ENCODE measurements around the gene SLC2A4RG. TPM values are rescaled to one million over a fixed set of nuclear protein-coding genes. Genes with fewer than 3 reads are reported as not detected.
"Not testable (repeated sequence)": the region's sequence is repeated elsewhere in the genome, so short reads cannot be mapped to it uniquely, and the experiment has no call there.

Gene SLC2A4RG
- polyA plus RNA-seq, 1 experiment = 52.0 TPM

- Histone ChIP-seq H3K36me3 (ENCODE audit: control insufficient read depth, insufficient read depth, low read length) (no peaks in the 10 kb centered on the region), H3K27me3 (ENCODE audit: control insufficient read depth, insufficient read depth, low read length) (no peaks in the 10 kb centered on the region), H3K4me3 (ENCODE audit: low read depth, low read length) (no peak overlapping the region)
- ChIA-PET POLR2A (no interaction called here), CTCF (interaction anchor here (0.6 to 5.2 kb wide), 8 partner anchors 11 to 347 kb away, joined by 3 to 71 read pairs (median 6); partner anchors contain the start of gene TPD52L2)
- no peak for TF ChIP-seq CTCF (IDR thresholded peaks at IDR 0.05; ENCODE audit: insufficient read depth, low read depth, low read length)
- DNase-seq (ENCODE audit: low read depth) = no peak
Measured at GRCh38 chr20:63773571-63774241, 34.1 kb downstream of the SLC2A4RG start.

- TF ChIP-seq CTCF (IDR thresholded peaks at IDR 0.05; ENCODE audit: insufficient read depth, low read depth, low read length) = no peak
- H3K4me3 ChIP-seq (ENCODE audit: low read depth, low read length) = no peak overlapping the region
- DNase-seq (ENCODE audit: low read depth) = no peak
- H3K36me3 ChIP-seq (ENCODE audit: control insufficient read depth, insufficient read depth, low read length) = no peaks in the 10 kb centered on the region
- no peaks in the 10 kb centered on the region for H3K27me3 ChIP-seq (ENCODE audit: control insufficient read depth, insufficient read depth, low read length)
- ChIA-PET POLR2A (no interaction called here), CTCF (interaction anchor here (0.6 to 5.2 kb wide), 16 partner anchors 8 to 201 kb away, joined by 3 to 71 read pairs (median 4); partner anchors contain the start of gene TPD52L2)
Measured at GRCh38 chr20:63774306-63774705, 34.7 kb downstream of the SLC2A4RG start.

GRCh38 chr20:63775096-63775978 lies 35.8 kb downstream of the SLC2A4RG start:
- peak overlapping the region; percentile 28 for H3K4me3 ChIP-seq (ENCODE audit: low read depth, low read length)
- POLR2A ChIA-PET = no interaction called here

GRCh38 chr20:63776875-63777274 lies 37.3 kb downstream of the SLC2A4RG start:
- DNase-seq (ENCODE audit: low read depth); POLR2A ChIA-PET; H3K36me3 ChIP-seq (ENCODE audit: control insufficient read depth, insufficient read depth, low read length); H3K4me3 ChIP-seq (ENCODE audit: low read depth, low read length); H3K27me3 ChIP-seq (ENCODE audit: control insufficient read depth, insufficient read depth, low read length): not testable (repeated sequence)
- CTCF ChIA-PET = interaction anchor here (2.5 to 5.2 kb wide), 2 partner anchors 8 to 15 kb away, joined by 8 to 71 read pairs; no protein-coding TSS in a partner anchor

More at GRCh38 chr20:63775096-63775978, 35.8 kb downstream of the SLC2A4RG start:
- no peaks in the 10 kb centered on the region for H3K36me3 ChIP-seq (ENCODE audit: control insufficient read depth, insufficient read depth, low read length)
- TF ChIP-seq CTCF (IDR thresholded peaks at IDR 0.05; ENCODE audit: insufficient read depth, low read depth, low read length) = peak; percentile 87
- H3K27me3 ChIP-seq (ENCODE audit: control insufficient read depth, insufficient read depth, low read length) = no peaks in the 10 kb centered on the region
- DNase-seq (ENCODE audit: low read depth) = no peak
- CTCF ChIA-PET = interaction anchor here (0.9 to 5.2 kb wide), 22 partner anchors 9 to 297 kb away, joined by 3 to 71 read pairs (median 4); partner anchors contain the start of genes ARFRP1, PTK6, SLC2A4RG and TPD52L2

GRCh38 chr20:63777614-63778013 lies 38.0 kb downstream of the SLC2A4RG start:
- Histone ChIP-seq H3K36me3 (ENCODE audit: control insufficient read depth, insufficient read depth, low read length) (no peaks in the 10 kb centered on the region), H3K4me3 (ENCODE audit: low read depth, low read length) (no peak overlapping the region), H3K27me3 (ENCODE audit: control insufficient read depth, insufficient read depth, low read length) (no peaks in the 10 kb centered on the region)
- no peak for TF ChIP-seq CTCF (IDR thresholded peaks at IDR 0.05; ENCODE audit: insufficient read depth, low read depth, low read length)
- ChIA-PET CTCF (interaction anchor here (1.2 to 3.0 kb wide), 3 partner anchors 8 to 15 kb away, joined by 3 to 9 read pairs (median 8); no protein-coding TSS in a partner anchor), POLR2A (no interaction called here)
- DNase-seq (ENCODE audit: low read depth) = no peak
